H54 (cell line): ENCODE results near the gene METTL14.

Experiments used
- DNase-seq: peaks from one replicate; pipeline ENCODE4 v3.0.0; 2011; ENCODE audit warnings: low spot score, mixed read lengths; ENCODE audit not compliant: insufficient read length
- FAIRE-seq: peaks from 3 replicates; lab custom pipeline; 2011; peaks lifted over from hg19 to GRCh38; lab: Jason Lieb, UNC
- POLR2A ChIP-seq: IDR thresholded peaks from 2 replicates; pipeline ENCODE4 v1.6.1; 2011; ENCODE audit warnings: low read depth, mild to moderate bottlenecking, low read length

METTL14 gene

DNA sequence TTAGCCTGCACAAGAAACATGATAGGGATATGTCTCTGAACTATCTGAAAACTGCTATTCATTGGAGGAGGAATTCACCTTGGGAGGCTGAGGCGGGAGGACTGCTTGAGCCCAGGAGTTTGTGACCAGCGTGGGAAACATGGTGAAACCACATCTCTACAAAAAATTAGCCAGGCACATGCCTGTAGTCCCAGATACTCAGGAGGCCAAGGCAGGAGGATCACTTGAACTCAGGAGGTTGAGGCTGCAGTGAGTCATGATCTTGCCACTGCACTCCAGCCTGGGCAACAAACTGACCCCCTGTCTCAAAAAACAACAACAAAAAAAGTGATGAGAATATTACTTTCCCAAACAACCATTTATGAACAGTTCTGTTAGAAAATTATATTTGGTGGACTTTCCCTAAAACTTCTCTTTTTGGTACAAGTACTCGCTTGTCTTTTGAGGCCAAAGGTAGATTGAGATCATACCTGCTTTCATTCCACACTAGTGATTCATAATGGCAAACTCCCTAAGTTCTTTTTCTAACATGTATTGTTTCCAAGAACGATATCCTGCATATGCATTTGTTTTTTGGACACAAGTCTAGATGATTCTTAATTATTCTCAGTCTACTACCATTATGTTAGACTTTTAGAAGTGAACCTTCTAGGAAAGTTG, 33.4 kb downstream of the METTL14 start:
- no peak for TF ChIP-seq POLR2A
- FAIRE-seq = no peak
- no peak for DNase-seq

DNA sequence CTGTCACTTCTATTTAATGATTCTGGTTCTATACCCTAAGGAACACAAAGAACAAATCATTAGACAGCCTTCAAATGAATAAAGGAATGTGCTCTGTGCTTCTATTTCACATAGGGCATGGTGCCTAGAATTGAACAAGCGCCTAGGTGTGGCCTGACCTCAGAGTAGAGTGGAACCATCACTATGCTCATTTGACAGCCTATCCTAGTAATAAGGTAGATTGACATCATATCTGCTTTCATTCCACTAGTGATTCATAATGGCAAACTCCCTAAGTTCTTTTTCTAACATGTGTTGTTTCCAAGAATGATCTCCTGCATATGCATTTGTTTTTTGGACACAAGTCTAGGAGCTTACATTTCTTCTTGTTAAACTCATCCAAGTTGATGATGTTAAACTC, 36.6 kb downstream of the METTL14 start:
- DNase-seq = no peak
- no peak for FAIRE-seq
- no peak for TF ChIP-seq POLR2A

DNA sequence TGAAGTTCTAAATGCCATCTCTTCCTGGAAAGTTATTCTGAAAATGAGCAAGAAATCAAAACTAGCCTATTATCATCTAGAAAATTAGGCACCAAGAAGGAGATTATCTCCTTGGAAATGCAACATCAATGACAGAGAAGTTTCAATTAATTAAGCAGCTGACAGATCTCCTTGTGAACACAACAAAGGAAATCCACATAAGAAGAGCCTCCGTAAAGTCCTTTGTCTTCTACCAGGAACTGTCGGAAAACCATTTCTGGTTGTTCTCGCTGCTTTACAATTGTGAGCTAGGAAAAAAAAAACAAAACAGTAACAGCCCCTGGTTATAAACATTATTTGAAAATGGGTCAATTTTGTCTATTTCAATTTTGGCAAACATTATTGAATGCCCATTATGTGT, 38.2 kb downstream of the METTL14 start:
- no peak for DNase-seq
- no peak for FAIRE-seq
- TF ChIP-seq POLR2A = no peak

GRCh38 chr4:118727360-118727759, 42.2 kb downstream of the METTL14 start:
- no peak for FAIRE-seq

DNA sequence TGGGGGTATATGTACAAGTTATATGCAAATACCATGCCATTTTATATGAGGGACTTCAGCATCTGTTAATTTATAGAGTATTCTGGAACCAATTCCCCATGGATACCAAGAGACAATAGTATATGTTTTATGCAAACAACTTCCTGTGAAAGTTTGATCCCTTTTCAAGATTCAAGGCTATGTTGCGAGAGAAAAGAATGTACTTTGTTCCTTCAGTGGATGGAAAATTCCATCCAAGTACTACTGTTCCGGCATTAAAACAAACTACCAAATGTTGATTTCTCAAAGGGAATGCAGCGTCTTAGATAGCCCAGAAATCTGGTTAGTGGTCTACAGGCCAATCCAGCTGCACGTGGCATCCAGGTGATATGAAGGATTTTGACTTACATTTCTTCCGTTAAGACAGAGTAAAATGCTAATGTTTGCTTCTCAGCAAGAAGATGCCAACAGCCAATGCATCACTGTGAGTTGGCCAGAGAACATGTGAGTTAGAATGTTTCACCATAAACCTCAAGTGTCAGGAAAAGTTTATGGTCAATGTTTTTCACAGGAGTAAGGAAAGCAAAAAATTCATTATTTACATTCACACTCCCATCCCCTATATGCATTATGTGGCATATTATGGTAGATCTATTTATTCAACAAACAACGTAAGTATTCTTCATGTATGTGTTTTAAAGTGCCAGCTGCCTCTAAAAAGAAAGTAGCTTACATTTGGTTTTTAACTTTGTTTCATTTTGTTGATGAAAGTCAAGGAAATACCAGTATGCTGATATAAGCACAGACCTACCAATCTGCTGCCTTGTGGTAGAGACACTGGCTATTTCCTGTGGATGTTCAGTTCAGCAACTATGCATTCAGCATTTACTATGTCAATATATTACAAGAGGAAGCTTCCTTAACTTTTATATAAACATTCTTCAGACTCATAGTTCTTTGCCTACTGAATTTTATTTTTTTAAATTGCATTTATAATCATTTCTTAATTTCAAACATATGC, 44.4 kb downstream of the METTL14 start:
- no peak for FAIRE-seq
- no peak for TF ChIP-seq POLR2A
- DNase-seq = no peak

More at GRCh38 chr4:118727360-118727759, 42.2 kb downstream of the METTL14 start:
- TF ChIP-seq POLR2A = no peak
- no peak for DNase-seq

- no peak for TF ChIP-seq POLR2A
- no peak for DNase-seq
Observed at GRCh38 chr4:118730683-118731082, 45.5 kb downstream of the METTL14 start.

DNA sequence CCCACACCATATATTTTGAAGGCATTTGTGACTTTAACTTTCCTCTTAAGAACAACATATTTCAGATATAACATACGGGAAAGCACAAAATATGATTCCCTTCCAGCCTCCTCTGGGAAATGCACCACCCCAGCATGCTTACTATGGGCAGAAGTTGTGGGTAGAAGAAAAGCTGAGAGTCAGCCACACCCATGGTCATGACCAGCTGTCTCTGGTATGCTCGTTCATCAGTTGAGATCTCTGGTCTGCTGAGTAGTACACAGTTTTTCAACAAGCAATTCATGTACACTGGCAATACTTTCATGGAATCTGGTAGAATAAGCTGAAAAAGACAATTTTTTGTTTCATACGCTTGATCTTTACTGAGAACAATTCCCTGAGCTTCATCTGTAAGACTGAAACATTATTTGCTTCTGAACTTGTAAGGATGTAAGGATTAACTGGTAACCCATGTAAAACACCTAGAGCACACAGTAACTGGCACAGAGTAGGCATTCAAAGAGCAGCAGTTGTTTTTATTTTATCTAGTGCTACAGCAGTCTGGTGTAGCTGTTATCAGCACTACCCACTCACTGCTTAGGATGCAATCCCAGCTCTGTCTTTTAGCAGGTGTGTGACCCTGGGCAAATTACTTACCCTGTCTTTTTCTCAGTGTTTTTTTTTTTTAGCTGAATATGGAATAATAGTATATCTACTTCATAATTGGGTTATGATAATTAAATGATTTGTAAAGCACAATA, 47.6 kb downstream of the METTL14 start:
- TF ChIP-seq POLR2A = no peak

More at GRCh38 chr4:118730683-118731082, 45.5 kb downstream of the METTL14 start:
- no peak for FAIRE-seq

GRCh38 chr4:118734491-118735205, 49.5 kb downstream of the METTL14 start:
- DNase-seq = no peak
- no peak for FAIRE-seq
- TF ChIP-seq POLR2A = no peak

More for the DNA sequence above, 47.6 kb downstream of the METTL14 start:
- DNase-seq (peak; percentile 4), FAIRE-seq (peak; percentile 88)

- FAIRE-seq (no peak), DNase-seq (no peak)
- no peak for TF ChIP-seq POLR2A
Observed at GRCh38 chr4:118736900-118737299, 51.7 kb downstream of the METTL14 start.

- FAIRE-seq (no peak), DNase-seq (no peak)
- no peak for TF ChIP-seq POLR2A
Observed at GRCh38 chr4:118738090-118738489, 52.9 kb downstream of the METTL14 start.

- DNase-seq = no peak
- FAIRE-seq = no peak
- no peak for TF ChIP-seq POLR2A
Observed at GRCh38 chr4:118739022-118739713, 54.0 kb downstream of the METTL14 start.

DNA sequence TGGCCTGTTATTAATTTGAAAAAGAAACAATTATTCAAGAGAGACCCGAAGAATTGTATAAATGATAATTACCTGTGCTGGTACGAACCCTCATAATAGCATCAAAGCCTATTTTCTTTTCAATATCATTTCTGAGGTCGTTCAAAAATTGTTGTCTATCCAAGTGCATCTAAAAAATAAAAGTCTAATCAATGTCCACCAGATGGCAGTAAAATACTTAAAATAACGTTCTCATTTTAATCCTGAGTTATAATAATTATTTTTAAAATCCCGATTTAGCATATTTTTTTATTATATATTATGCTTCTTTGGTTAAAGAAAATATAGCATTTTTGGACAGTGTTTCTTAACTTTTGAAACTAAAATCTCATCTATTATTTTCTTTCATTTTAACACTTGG, 55.7 kb downstream of the METTL14 start:
- no peak for TF ChIP-seq POLR2A
- DNase-seq (no peak), FAIRE-seq (no peak)
